ENCODE measurements around the gene IGFN1. TPM values are rescaled to one million over a fixed set of nuclear protein-coding genes. Genes with fewer than 3 reads are reported as not detected.

The IGFN1 gene
- total and polyA plus RNA-seq, 2 of the 8 experiments (the other 6 are each of a cell fraction or from before 2014, with no cell fraction given) = not detected

GRCh38 chr1:201143726-201144635 lies 46.6 kb upstream of the IGFN1 start:
- Histone ChIP-seq H3K4me2 (ENCODE audit: insufficient read depth in 1 of 2, low read depth in 2 of 2, low read length in 2 of 2) (no peak overlapping the region), H3K14ac (ENCODE audit: insufficient read length) (no peak overlapping the region), H2BK120ac (replicated peaks; ENCODE audit: low read depth, low read length) (no peak overlapping the region), H4K5ac (ENCODE audit: insufficient read length, low read depth, low read length) (no peak overlapping the region), H3K79me2 (ENCODE audit: control insufficient read depth in 1 of 2, insufficient read depth in 2 of 2, low read length in 2 of 2) (no peaks in the 10 kb centered on the region), H3K4me3 (ENCODE audit: extremely low read depth in 1 of 4, insufficient read depth in 2 of 4, low read depth in 3 of 4, low read length in 4 of 4) (no peak overlapping the region), H2AK5ac (ENCODE audit: low read depth, low read length) (no peak overlapping the region), H3K23ac (ENCODE audit: insufficient read length) (no peak overlapping the region), H3K4me1 (replicated peaks in 1 of 4; ENCODE audit: control insufficient read depth in 3 of 4, insufficient read depth in 4 of 4, low read length in 3 of 4) (no peaks in the 10 kb centered on the region), H2BK15ac (ENCODE audit: low read length) (no peak overlapping the region), H3K27ac (ENCODE audit: low read depth, low read length) (no peak overlapping the region), H3K9me3 (ENCODE audit: insufficient read depth in 2 of 2, low read depth in 1 of 2, low read length in 1 of 2) (no peaks in the 10 kb centered on the region), H4K20me1 (replicated peaks in 1 of 2; ENCODE audit: control insufficient read depth in 1 of 2, insufficient read depth in 2 of 2, low read length in 2 of 2) (peaks cover 12 to 16% of the 10 kb centered on the region in 2 experiments), H3K18ac (ENCODE audit: extremely low read depth, low read length) (no peak overlapping the region), H3K56ac (replicated peaks; ENCODE audit: insufficient read length, low read depth, low read length) (no peak overlapping the region), H2BK12ac (ENCODE audit: low read depth, low read length) (no peak overlapping the region), H3K4ac (replicated peaks; ENCODE audit: insufficient read length, low read depth, low read length) (no peak overlapping the region), H2BK20ac (ENCODE audit: low read length) (no peak overlapping the region), H4K91ac (replicated peaks; ENCODE audit: insufficient read length, low read length) (no peak overlapping the region), H2AFZ (ENCODE audit: low read length) (no peak overlapping the region), H3K23me2 (ENCODE audit: low read depth, low read length) (no peaks in the 10 kb centered on the region), H3K79me1 (ENCODE audit: low read depth, low read length) (no peaks in the 10 kb centered on the region), H2BK5ac (ENCODE audit: low read depth, low read length) (no peak overlapping the region; the same call in 1 of the 2 replicates), H4K8ac (ENCODE audit: extremely low read depth, insufficient read depth, low read length) (no peak overlapping the region), H3K9ac (replicated peaks in 1 of 4; ENCODE audit: extremely low read depth in 1 of 4, low read depth in 3 of 4, low read length in 3 of 4) (no peak overlapping the region), H3K36me3 (ENCODE audit: control insufficient read depth in 2 of 4, insufficient read depth in 4 of 4, low read length in 3 of 4) (peaks cover 55 to 91% (median 79%) of the 10 kb centered on the region in 4 experiments), H3K27me3 (replicated peaks in 1 of 4; ENCODE audit: control insufficient read depth in 3 of 4, extremely low read depth in 1 of 4, insufficient read depth in 3 of 4, low read length in 3 of 4) (no peaks in the 10 kb centered on the region)
- ChIA-PET CTCF (ENCODE audit: partially characterized antibody) (interaction anchor here (1.0 to 4.1 kb wide), 4 partner anchors 14 to 27 kb away, joined by 3 to 17 read pairs (median 4); partner anchors contain the start of gene ASCL5), POLR2A (ENCODE audit: partially characterized antibody) (interaction anchor here (2.1 kb wide), 1 partner anchor 7 kb away, joined by 5 read pairs; no protein-coding TSS in a partner anchor)
- FAIRE-seq (no peak), DNase-seq (ENCODE audit: low read depth in 1 of 2, low spot score in 2 of 2) (no peak)
- TF ChIP-seq CHD2 (IDR thresholded peaks at IDR 0.05; ENCODE audit: low read length) = no peak
- no peak for TF ChIP-seq RBBP5 (IDR thresholded peaks at IDR 0.05; ENCODE audit: borderline replicate concordance, low read depth, low read length)
- no peak for TF ChIP-seq GTF2F1 (IDR thresholded peaks at IDR 0.05; ENCODE audit: borderline replicate concordance, low read depth, low read length)
- TF ChIP-seq TAF7 (optimal IDR thresholded peaks at IDR 0.05; ENCODE audit: borderline replicate concordance, low read depth, low read length) = no peak
- no peak for TF ChIP-seq SRF (IDR thresholded peaks at IDR 0.05; ENCODE audit: low read depth, low read length)
- TF ChIP-seq YY1 (IDR thresholded peaks at IDR 0.05; ENCODE audit: low read depth, low read length) = no peak
- whole genome bisulfite sequencing, 2 experiments (ENCODE audit: extremely low coverage in 1 of 2, insufficient coverage in 1 of 2, insufficient read length in 1 of 2, insufficient replicate concordance in 2 of 2, low coverage in 1 of 2, low lambda C conversion rate in 2 of 2, missing lambda C conversion rate in 1 of 2) = 93% methylated on average over 18 of the region's 18 CpGs; no CpG with 5 or more reads in 1 of the 2 experiments

Data from H1 (cell line).